GM12891 (cell line): ENCODE results near the gene SLC17A5.

Source experiments
- POLR2A ChIP-seq: IDR thresholded peaks from 2 replicates; pipeline ENCODE4 v1.6.1; 2011; ENCODE audit warnings: low read depth, low read length, control low read depth
- POLR2AphosphoS5 ChIP-seq: IDR thresholded peaks from 2 replicates; pipeline ENCODE4 v1.6.1; 2011; ENCODE audit warnings: low read depth, low read length, control low read depth
- POU2F2 ChIP-seq: IDR thresholded peaks from 2 replicates; pipeline ENCODE4 v1.6.1; 2011; ENCODE audit warnings: low read depth, mild to moderate bottlenecking, control low read depth, low read length, moderate library complexity

DNA sequence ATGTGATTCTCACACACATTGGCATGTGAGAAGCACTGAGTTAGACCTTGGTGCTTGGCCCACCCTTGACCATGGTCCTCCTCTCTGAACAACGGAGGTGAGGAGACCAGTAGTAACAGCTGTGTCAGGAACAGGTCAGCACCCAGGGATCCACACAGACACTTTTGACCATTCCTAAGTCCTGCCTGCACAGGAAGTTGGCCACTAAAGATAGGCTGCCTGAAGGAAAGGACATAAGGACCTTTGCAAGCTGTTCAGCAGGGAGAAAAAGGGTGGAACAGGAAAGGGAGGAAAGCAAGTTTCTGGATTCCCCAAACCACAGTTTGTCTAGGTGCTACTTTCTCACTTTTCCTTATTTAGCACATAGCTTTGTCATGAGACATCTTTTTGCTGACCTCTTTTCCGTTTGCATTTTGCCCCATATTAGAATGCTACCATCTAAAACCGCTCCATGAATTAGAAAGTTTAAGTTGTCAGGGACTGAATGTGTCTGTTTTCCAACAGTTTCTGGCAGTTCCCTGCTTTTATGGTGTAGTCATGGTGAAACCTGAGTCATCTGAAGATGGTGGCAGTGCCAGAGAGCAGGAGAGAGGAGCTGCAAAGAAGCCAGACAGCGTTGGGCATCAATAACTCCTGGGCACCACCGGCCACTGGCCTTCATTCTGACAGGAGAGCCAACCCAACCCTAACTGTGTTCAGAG lies 41.1 kb upstream of the SLC17A5 start:
- TF ChIP-seq POLR2A (no peak), POU2F2 (no peak), POLR2AphosphoS5 (no peak)
